Measurements from ENCODE around the gene MAPKAPK3.

The MAPKAPK3 gene

DNA sequence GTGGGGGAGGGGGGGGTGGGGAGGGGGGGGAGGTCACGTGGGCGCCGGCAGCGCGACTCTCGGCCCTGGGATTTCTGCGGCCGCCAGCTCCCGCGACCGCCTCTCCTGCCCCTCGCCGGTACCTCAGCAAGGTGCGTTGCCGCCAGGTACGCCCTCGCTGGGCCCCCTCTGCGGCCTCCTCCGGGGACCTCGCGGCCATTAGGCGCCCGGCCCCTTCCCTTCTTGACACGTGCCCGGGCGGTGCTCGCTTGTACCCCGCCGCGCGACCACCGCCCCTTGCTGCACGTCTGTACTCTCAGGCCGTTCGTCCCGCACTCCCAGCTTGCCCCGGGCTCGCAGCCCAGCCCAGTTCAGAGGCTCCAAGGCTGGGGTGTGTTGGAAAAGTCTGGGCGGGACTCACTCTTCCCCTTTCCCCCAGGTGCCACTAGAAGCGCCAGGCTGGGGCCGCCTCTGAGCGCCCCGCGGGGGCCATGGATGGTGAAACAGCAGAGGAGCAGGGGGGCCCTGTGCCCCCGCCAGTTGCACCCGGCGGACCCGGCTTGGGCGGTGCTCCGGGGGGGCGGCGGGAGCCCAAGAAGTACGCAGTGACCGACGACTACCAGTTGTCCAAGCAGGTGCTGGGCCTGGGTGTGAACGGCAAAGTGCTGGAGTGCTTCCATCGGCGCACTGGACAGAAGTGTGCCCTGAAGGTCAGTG is at the start of gene MAPKAPK3:
MAPKAPK3 (plus strand) TSS at position 56 of the 696 bp plus-strand sequence; CDS start at position 471, 415 bp downstream.
- peak in 3 of 58 donors; percentile 49 to 56 (median 51) for DNase-seq

DNA sequence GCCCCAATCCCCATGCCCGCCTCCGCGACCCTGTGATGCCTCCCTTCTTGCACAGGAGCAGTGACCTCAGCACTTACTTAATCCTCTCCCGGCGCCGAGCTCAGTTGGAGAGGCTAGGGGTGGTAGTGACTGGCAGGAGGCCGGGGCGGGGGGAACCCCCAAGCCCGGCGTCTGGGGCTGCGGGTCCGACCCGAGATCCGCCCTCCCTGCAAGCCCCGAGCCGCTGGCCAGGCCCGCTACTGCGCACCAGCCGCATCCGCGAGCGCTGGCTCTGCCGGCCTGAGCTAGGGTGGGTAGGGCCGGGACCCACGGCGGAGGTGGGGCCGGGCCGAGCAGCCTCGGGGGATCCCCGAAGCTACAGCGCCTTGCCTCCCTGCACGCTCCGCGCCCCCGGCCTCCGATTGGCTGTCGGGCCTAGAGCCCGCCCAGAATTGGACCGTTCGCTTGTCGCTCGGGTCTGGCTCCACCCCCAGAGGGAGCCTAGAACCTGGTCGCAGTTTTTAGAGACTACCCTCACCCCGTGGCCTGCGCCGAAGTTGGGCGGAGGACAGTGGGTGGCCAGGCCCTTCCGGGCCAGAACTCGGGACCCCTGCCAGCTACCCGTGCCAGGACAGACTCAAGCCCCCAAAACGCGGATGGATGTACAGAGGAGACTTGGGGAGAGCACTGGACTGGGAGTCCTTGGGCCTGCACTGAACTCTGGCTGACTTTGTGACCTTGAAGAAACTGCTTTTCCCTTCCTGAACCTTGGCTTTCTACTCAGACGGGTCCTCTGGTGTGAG is 49.4 kb upstream of the MAPKAPK3 start, which contains the start of gene C3orf18:
C3orf18 (minus strand) TSS at position 362 of the 782 bp plus-strand sequence. CDS start 2,048 bp downstream, outside the sequence.
- peak; percentile 37 to 95 (median 86) for DNase-seq

GRCh38 chr3:50568947-50569749 is 47.8 kb upstream of the MAPKAPK3 start, which contains the start of gene HEMK1:
Gene HEMK1, plus strand, starts transcription at chr3:50569522. Its CDS starts 1,583 bp downstream, at chr3:50571105.
- DNase-seq, result peak; percentile 64 to 99 (median 94)

- no peak for DNase-seq
Measured at GRCh38 chr3:50570508-50571279, 46.3 kb upstream of the MAPKAPK3 start.

GRCh38 chr3:50571486-50571885 is 45.5 kb upstream of the MAPKAPK3 start:
- no peak for DNase-seq

DNA sequence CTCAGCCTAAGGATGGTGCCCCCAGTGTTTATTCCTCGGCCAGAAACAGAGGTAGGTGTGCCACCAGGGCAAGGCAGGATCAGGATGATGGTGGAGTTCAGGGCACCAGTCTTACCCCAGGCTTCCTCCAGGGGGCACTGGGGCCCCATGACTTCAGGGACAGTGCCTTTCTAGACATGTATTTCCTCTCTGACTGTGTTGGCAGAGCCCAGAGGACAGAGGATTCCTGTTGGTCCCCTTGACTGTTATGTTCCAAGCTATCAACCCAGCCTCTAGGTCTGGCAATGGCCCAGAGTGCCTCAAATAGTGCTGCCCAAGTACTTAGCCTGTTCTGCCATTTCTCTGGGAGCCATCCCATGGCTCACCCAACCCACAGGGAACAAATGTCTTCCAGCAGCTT is 44.8 kb upstream of the MAPKAPK3 start:
- DNase-seq, result peak in 51 of 58 donors; percentile 7 to 73 (median 37)

DNA sequence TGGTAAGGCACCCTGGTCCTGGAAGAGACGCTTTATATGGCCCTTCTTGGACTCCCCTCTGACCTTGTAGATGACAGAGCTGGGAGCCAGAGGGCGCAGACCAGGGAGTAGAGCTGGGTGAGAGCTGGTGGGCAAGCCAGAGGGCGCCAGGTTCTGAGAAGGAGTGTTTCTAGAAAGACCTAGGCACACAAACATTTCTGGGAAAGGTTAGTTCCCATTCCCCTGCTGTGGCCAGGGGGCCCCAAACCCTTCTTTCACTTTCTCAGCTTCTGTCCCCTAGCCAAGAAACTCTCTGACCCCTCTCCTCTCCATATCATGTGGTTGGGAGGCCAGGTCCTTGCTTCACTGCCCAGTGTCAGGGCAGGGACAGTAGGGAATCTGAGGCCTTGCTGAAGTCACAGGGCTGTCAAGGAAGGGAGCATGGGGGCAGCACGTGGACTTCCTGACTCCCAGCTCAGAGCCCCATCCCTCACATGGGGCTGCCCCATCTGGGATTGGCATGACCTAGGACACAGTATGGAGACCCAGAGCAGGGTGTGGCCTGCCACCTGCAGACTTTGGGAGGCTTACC is 44.1 kb upstream of the MAPKAPK3 start:
- DNase-seq, result no peak

DNA sequence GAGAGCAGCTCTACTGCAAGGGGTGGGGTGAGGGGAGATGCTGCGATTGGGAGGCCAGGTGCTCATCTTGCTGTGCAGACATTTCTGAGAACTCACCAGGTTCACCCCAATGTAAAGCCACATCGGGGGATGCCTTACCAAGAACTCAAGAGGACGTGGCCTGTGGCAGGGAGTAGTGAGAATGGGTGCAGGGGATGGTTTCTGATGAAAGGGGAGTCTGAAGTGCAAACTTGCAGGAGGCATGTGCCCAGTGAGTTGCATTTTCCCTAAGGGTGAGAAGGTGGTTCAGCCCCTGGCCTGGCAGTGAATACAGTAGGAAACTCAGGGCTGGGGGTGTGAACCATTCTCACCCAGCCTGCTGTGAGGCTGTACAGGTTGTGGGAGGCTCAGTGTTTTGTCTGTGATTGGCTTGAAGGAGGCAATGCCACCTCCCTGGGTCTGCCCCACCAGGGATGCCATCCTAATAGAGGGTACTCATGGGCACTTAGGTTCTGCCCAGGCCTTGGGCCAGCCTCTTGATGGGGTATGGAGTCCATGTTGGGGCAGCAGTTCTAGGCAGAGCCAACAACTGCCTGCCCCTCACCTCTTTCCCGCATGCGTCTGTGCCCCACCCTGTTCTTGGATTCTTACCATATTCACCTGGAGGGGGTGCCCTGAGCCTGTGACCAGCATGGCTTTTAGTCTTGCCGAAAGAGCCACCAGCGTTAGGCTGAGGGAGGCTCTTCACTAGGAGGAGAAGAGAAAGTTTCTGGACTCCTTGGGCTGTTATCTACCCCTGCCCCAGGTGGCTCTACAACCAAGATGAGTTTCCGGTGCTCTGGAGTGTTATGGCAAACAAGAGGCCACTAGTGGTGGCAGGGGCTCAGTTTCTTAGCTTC is 43.1 kb upstream of the MAPKAPK3 start:
- no peak for DNase-seq

GRCh38 chr3:50574444-50574831 is 42.5 kb upstream of the MAPKAPK3 start:
- no peak for DNase-seq

DNA sequence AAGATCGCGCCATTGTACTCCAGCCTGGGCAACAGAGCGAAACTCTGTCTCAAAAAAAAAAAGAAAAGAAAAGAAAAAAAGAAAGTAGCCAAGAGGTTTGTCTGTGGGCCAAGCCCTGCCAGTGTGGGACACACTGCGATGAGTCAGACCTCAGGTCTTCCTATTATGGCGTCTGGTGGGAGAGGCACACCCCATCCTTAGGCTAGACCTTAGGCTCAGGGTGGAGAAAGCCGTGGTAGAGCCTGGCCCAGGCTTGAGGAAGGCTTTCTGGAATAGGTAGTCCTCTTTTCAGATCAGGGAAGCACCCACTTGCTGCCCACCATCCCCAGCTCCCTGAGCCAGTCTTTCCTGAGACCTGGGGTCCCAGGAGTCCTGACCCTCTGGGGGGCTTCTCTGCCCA is 41.6 kb upstream of the MAPKAPK3 start:
- no peak for DNase-seq

- no peak for DNase-seq
Measured at GRCh38 chr3:50577348-50577747, 39.6 kb upstream of the MAPKAPK3 start.

DNA sequence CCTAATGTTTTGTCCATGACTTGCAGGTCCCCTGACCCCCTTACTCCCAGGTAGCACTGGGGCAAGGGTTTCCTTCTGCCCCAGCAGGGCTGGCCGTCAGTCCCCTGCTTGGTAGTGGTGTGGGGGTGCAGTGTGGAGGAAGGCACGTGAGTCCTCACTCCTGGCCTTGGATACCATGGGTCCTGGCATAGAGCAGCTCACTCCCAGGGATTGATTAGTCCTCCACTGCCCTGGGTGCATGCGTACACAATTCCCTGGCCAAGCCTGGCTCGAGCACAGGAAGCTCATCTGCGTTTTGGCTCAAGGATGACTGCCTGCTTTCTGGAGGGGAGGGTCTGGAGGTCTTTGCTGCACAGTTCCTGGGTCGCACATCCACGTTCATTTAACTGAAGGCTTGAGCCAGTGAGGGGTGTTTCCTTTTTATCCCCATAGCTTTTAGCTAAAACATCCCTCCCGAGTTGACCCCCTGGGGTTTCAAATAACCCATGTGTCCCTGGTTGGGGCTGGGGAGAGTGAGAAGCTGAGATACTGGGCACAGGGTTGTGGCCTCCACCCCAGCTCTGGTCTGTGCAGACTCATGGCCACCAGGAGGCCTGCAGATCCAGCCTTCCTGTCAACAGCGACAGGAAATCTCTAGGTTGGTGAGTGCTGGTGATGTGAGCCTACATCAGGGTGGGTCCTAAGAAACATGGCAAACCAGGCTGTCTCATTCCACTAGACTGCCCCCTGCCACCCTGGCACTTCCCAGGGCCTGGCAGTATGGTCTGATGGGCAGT is 36.1 kb upstream of the MAPKAPK3 start:
- DNase-seq, result no peak

- no peak for DNase-seq
Measured at GRCh38 chr3:50581459-50581842, 35.5 kb upstream of the MAPKAPK3 start.

DNA sequence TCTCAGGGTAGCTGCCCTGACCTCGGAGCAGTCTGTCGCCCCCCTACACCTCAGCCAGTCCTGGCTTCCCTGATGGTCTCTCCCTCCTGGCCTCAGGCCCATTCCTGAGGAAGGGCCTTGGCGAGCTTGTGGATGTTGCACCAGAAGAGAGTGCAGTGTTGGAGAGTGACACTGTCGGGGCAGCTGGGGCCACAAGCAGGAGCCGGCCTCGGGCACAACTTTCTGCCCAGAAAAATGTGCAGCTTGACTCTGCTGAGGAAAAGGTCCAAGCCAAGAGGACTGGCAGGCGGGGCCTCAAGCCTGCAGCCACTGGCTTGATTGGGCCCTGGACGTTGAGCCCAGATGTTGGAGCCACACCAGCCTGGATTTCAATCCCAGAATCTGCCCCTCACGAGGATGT is 34.9 kb upstream of the MAPKAPK3 start:
- no peak for DNase-seq

DNA sequence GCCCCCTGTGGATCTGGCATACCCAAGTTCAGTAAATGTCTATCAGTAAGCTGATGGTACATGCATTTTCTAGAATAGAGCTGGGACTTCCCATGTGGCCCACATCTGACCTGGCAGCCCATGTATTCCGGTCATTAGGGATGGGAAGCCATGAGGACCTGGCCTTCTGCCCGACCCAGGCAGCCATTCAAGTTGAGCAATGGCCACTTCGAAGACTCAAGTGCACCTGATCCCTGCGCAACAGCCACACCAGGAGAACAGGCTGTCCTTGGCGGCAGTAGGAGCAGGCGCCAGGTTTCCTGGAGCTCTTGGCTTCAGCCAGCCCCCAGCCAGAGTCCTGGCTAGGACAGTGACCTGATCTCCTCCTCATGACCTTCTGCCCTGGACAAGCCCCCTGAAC is 33.1 kb upstream of the MAPKAPK3 start:
- DNase-seq, result peak in 2 of 58 donors; percentile 31 to 33

DNA sequence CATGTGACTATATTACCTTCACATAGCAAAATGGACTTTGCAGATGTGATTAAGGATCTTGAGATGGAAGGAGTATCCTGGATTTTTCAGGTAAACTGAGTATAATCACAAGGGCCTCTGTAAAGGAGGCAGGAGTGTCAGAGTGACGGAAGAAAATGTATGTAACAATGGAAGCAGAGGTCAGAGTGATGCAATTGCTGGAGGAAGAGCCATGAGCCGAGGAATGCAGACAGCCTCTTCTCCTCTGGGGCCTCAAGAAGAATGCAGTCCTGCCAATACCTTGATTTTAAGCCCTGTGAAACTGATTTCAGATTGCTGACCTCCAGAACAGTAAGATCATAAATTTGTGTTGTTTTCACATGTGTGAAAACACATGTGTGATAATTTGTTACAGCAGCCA is 32.6 kb upstream of the MAPKAPK3 start:
- DNase-seq, result no peak

GRCh38 chr3:50585919-50586762 is 30.8 kb upstream of the MAPKAPK3 start:
- no peak for DNase-seq

- DNase-seq, result no peak
Measured at GRCh38 chr3:50586763-50587070, 30.2 kb upstream of the MAPKAPK3 start.
